H1 (cell line): ENCODE results near the gene MNX1. TPM values are rescaled to one million over a fixed set of nuclear protein-coding genes. Genes with fewer than 3 reads are reported as not detected.

Source experiments
- CTBP2 ChIP-seq: IDR thresholded peaks from 2 replicates; pipeline ENCODE4 v1.7.0; 2011; ENCODE audit warnings: borderline replicate concordance, mild to moderate bottlenecking, moderate library complexity, mixed read lengths, low read length; ENCODE audit not compliant: insufficient read depth, insufficient read length
- GABPA ChIP-seq: IDR thresholded peaks from 2 replicates; pipeline ENCODE4 v1.6.1; 2011; ENCODE audit warnings: mild to moderate bottlenecking, low read length, moderate library complexity, borderline replicate concordance; ENCODE audit not compliant: insufficient read depth
- KDM1A ChIP-seq: fragments of 200-600, 300-600 bp; sonication (generic); IDR thresholded peaks from 2 replicates; pipeline ENCODE4 v1.7.1; 2016; ENCODE audit warnings: mild to moderate bottlenecking, low read length, borderline replicate concordance
- KDM5A ChIP-seq: fragments of 200-600 bp; IDR thresholded peaks from 2 replicates; pipeline ENCODE4 v1.7.1; 2012; ENCODE audit warnings: mild to moderate bottlenecking, low read length, inconsistent platforms, mixed read lengths
- MAFK ChIP-seq: IDR thresholded peaks from 2 replicates; pipeline ENCODE4 v1.6.1; 2012; ENCODE audit warnings: low read depth, mild to moderate bottlenecking, improper control_type of control experiment, low read length
- NANOG ChIP-seq: IDR thresholded peaks from 2 replicates; pipeline ENCODE4 v1.6.1; 2011; ENCODE audit warnings: low read length, low read depth, mild to moderate bottlenecking, inconsistent platforms; ENCODE audit not compliant: insufficient read depth, poor library complexity, severe bottlenecking
- RAD21 ChIP-seq, 2 experiments: IDR thresholded peaks in 1 of 2; conservative IDR thresholded peaks in 1 of 2; 2 replicates each; pipeline ENCODE4 v1.6.1; 2011; ENCODE audit warnings: low read depth in 2 of 2, low read length in 2 of 2, improper control_type of control experiment in 1 of 2, inconsistent platforms in 1 of 2, mild to moderate bottlenecking in 1 of 2, moderate library complexity in 1 of 2
- TAF1 ChIP-seq: IDR thresholded peaks from 2 replicates; pipeline ENCODE4 v1.6.1; 2011; ENCODE audit warnings: mild to moderate bottlenecking, low read depth, low read length
- polyA plus RNA-seq, 7 experiments: library from polyadenylated mRNA; depleted of rRNA in 3 of 7; stranded (reverse) in 5 of 7; unstranded in 2 of 7; fragments of >200 nt in 5 of 7; fragments of 200-250 nt in 2 of 7; gene quantifications; 1 replicate in 5 of 7; 2 replicates in 1 of 7; 4 replicates in 1 of 7; pipeline versions ENCODE4 v1.2.1 to v1.2.3, GENCODE V29; 2011 to 2013; ENCODE audit warnings: missing spikeins in 2 of 7, mixed read lengths in 2 of 7
- total RNA-seq: library from RNA; stranded (reverse); fragmentation: NEBNext Ultra II Directional; extraction: Animal tissue kit (Norgen Biotek cat#: 25700); gene quantifications from 2 replicates; pipeline ENCODE4 v1.2.1, GENCODE V29; 2021

The MNX1 gene
- total and polyA plus RNA-seq, 2 of the 8 experiments (the other 6 are each of a cell fraction or from before 2014, with no cell fraction given) = 0.39 TPM; not detected in 1

- TF ChIP-seq RAD21 (IDR thresholded peaks at IDR 0.05 in 1 of 2, conservative IDR thresholded peaks at IDR 0.05 in 1 of 2; ENCODE audit: low read depth in 2 of 2, low read length in 2 of 2) (no peak), NANOG (no peak), KDM1A (no peak), GABPA (no peak), TAF1 (no peak), KDM5A (no peak), CTBP2 (no peak), MAFK (no peak)
- TF ChIP-seq, all 59 proteins: peak for 0
Observed at GRCh38 chr7:157035302-157035701, 24.8 kb upstream of the MNX1 start (continued).
